Thyroid gland (tissue), 4 donors: ENCODE data around the gene MSMP. TPM values are rescaled to one million over a fixed set of nuclear protein-coding genes. Genes with fewer than 3 reads are reported as not detected.

ENCODE experiments used
- DNase-seq, 2 donors: peaks; one replicate each; pipeline ENCODE4 v3.0.0-alpha.2; 2019
- H3K27ac ChIP-seq, 3 donors: fragments of 200-600 bp; sonication (generic); 1 replicate in 2 of 3; 2 replicates in 1 of 3; pipeline ENCODE4 v1.5.1; 2016 to 2019; ENCODE audit warnings: mild to moderate bottlenecking in 1 of 3, moderate library complexity in 1 of 3
- H3K27me3 ChIP-seq: fragments of 200-600 bp; sonication (generic); one replicate; pipeline ENCODE4 v1.5.1; 2019
- H3K36me3 ChIP-seq, 2 donors: fragments of 200-600 bp; sonication (generic); one replicate each; pipeline ENCODE4 v1.5.1; 2016 to 2019
- H3K4me1 ChIP-seq, 2 donors: fragments of 200-600 bp; sonication (generic); one replicate each; pipeline ENCODE4 v1.5.1; 2017 to 2019
- H3K4me3 ChIP-seq, 3 donors: fragments of 200-600 bp; sonication (generic); replicated peaks in 1 of 3; 1 replicate in 2 of 3; 2 replicates in 1 of 3; pipeline ENCODE4 v1.5.1; 2016; ENCODE audit warnings: mild to moderate bottlenecking in 1 of 3
- H3K9me3 ChIP-seq: fragments of 200-600 bp; sonication (generic); one replicate; pipeline ENCODE4 v1.5.1; 2017
- CTCF ChIP-seq, 6 experiments: fragments of 200-600 bp in 3 of 6; fragments of 450-650 bp in 3 of 6; sonication (generic) in 3 of 6; IDR thresholded peaks; one replicate each; pipeline ENCODE4 v1.5.1; 2016 to 2019; ENCODE audit warnings: antibody characterized with exemption in 6 of 6, mild to moderate bottlenecking in 2 of 6, inconsistent platforms in 1 of 6, moderate library complexity in 1 of 6
- POLR2A ChIP-seq, 2 donors: fragments of 450-650 bp; IDR thresholded peaks; one replicate each; pipeline ENCODE4 v1.6.1; 2017; ENCODE audit warnings: antibody characterized with exemption in 2 of 2, mild to moderate bottlenecking in 2 of 2, moderate library complexity in 1 of 2
- WGBS, 2 donors: methylation state at CpG; one replicate each; pipeline ENCODE4 v1.1.5; 2017; 5-methylcytosine and 5-hydroxymethylcytosine counted together
- intact Hi-C: fragments of 100-400 bp; cut with DNase I; formaldehyde crosslinking; loops from one replicate; pipeline ENCODE4 v1.15.1; 2023
- total RNA-seq, 4 donors: library from RNA; depleted of rRNA; stranded (reverse); fragments of >200 nt; gene quantifications; one replicate each; pipeline ENCODE4 v1.2.3, GENCODE V29; 2016

MSMP gene
- total RNA-seq, 4 donors from 2014 or later: 0.67 TPM; not detected in 3

DNA sequence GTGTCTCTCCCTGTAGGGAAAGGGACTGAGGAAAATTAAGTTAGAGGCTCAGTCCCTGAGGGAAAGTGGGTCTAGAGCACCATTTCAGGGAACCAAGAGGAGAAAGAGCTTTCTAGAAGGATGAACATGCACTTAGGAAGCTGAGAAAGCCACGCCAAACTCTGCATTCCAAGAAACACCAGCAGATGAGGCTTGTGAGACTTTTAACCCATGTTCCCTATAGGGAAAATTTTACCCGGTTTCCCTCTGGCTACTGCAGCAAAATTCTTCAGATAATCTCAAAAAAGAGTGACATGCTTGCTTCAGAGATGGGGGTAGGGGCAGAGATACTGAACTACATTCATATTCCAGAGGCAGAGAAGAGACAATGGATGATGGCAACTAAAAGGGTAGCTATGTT is 30.6 kb downstream of the MSMP start:
- H3K9me3 ChIP-seq: no peaks in the 10 kb centered on the region
- TF ChIP-seq CTCF (IDR thresholded peaks at IDR 0.05): no peak
- H3K27me3 ChIP-seq: no peaks in the 10 kb centered on the region
- intact Hi-C loops: no loop called here
- no peak overlapping the region for H3K4me3 ChIP-seq
- 88 to 96% methylated on average over 2 of the region's 2 CpGs for WGBS, 2 donors
- no peak for DNase-seq
- peaks cover 66 to 70% of the 10 kb centered on the region in 2 donors for H3K36me3 ChIP-seq
- H3K27ac ChIP-seq: no peak overlapping the region
- peaks cover 10 to 16% of the 10 kb centered on the region in 2 donors for H3K4me1 ChIP-seq

GRCh38 chr9:35719546-35719945 is 34.5 kb downstream of the MSMP start:
- TF ChIP-seq CTCF (IDR thresholded peaks at IDR 0.05) (no peak), POLR2A (IDR thresholded peaks at IDR 0.05) (no peak)
- peaks cover 98 to 99% of the 10 kb centered on the region in 2 donors for H3K36me3 ChIP-seq
- H3K27me3 ChIP-seq: no peaks in the 10 kb centered on the region
- DNase-seq: no peak
- intact Hi-C loops: no loop called here
- H3K9me3 ChIP-seq: no peaks in the 10 kb centered on the region
- H3K4me3 ChIP-seq: no peak overlapping the region
- H3K27ac ChIP-seq: no peak overlapping the region
- 95 to 100% methylated on average over 4 of the region's 4 CpGs for WGBS, 2 donors
- no peaks in the 10 kb centered on the region for H3K4me1 ChIP-seq

GRCh38 chr9:35718721-35719511 is 35.2 kb downstream of the MSMP start:
- intact Hi-C loops: no loop called here
- Histone ChIP-seq H3K27me3 (no peaks in the 10 kb centered on the region), H3K4me1 (no peaks in the 10 kb centered on the region), H3K36me3 (peaks cover 98 to 99% of the 10 kb centered on the region in 2 donors), H3K9me3 (no peaks in the 10 kb centered on the region), H3K4me3 (no peak overlapping the region), H3K27ac (no peak overlapping the region)
- 92 to 97% methylated on average over 14 to 15 of the region's 15 CpGs for WGBS, 2 donors
- TF ChIP-seq CTCF (IDR thresholded peaks at IDR 0.05): no peak
- no peak for TF ChIP-seq POLR2A (IDR thresholded peaks at IDR 0.05)
- DNase-seq: no peak

DNA sequence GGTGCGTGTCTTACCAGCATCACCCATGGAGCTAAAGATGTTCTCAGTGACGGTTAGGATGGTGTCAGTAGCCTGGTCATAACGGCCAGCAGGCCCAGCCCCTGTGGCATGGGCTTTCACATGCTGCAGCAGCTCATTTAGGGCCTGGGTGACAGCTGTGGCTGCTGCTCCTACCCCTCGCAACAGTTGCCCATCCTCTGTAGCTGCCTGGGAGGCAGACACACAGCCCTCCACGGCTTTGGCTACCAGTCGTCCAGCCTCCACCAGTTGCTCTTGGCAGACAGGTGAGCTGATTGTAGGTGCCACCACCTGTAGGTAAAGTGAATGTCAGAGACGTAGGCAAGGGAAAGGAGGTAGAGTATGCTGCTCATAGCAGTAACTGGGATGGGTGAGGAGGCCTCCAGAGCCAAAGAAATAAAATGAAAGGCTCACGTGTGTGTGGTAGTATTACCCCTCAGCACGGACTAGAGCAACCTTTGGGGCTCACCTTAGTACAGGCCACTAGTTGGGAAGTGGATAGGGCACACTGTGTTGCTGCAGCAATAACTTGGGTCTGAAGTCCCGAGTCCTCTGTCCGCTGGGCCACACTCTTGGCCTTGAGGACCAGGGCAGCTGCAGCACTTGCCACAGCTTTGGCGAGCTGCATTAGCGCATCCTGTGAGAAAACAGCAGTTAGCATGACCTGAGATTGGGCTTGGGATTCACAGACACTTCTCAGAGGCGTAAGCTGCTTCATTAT is 36.8 kb downstream of the MSMP start:
- 94 to 95% methylated on average over 12 to 14 of the region's 14 CpGs for WGBS, 2 donors
- DNase-seq: no peak
- no peak for TF ChIP-seq POLR2A (IDR thresholded peaks at IDR 0.05)
- TF ChIP-seq CTCF (IDR thresholded peaks at IDR 0.05): no peak
- intact Hi-C loops: no loop called here
- Histone ChIP-seq H3K27me3 (no peaks in the 10 kb centered on the region), H3K9me3 (no peaks in the 10 kb centered on the region), H3K36me3 (peaks cover 98 to 100% of the 10 kb centered on the region in 2 donors), H3K4me3 (no peak overlapping the region), H3K27ac (no peak overlapping the region), H3K4me1 (no peaks in the 10 kb centered on the region)

GRCh38 chr9:35716230-35716629 is 37.8 kb downstream of the MSMP start:
- H3K4me1 ChIP-seq: no peaks in the 10 kb centered on the region
- TF ChIP-seq POLR2A (IDR thresholded peaks at IDR 0.05) (no peak), CTCF (IDR thresholded peaks at IDR 0.05) (no peak)
- no peak for DNase-seq
- H3K4me3 ChIP-seq: no peak overlapping the region
- WGBS, 2 donors: 95 to 98% methylated on average over 4 of the region's 4 CpGs
- H3K9me3 ChIP-seq: no peaks in the 10 kb centered on the region
- intact Hi-C loops: no loop called here
- H3K36me3 ChIP-seq: peaks cover 98 to 100% of the 10 kb centered on the region in 2 donors
- H3K27ac ChIP-seq: no peak overlapping the region
- H3K27me3 ChIP-seq: no peaks in the 10 kb centered on the region
